Panc1 (cell line): ENCODE data around the gene IRF6.

ENCODE experiments used
- CTCF ChIP-seq: fragments of 450-650 bp; IDR thresholded peaks from 2 replicates; pipeline ENCODE4 v1.5.1; 2017; ENCODE audit warnings: mild to moderate bottlenecking
- POLR2AphosphoS5 ChIP-seq: IDR thresholded peaks from 2 replicates; pipeline ENCODE4 v1.6.1; 2012; ENCODE audit warnings: mild to moderate bottlenecking, low read depth, low read length, moderate library complexity
- TCF7L2 ChIP-seq: IDR thresholded peaks from 2 replicates; pipeline ENCODE4 v1.6.1; 2011; ENCODE audit warnings: mild to moderate bottlenecking, low read depth, low read length, inconsistent platforms

DNA sequence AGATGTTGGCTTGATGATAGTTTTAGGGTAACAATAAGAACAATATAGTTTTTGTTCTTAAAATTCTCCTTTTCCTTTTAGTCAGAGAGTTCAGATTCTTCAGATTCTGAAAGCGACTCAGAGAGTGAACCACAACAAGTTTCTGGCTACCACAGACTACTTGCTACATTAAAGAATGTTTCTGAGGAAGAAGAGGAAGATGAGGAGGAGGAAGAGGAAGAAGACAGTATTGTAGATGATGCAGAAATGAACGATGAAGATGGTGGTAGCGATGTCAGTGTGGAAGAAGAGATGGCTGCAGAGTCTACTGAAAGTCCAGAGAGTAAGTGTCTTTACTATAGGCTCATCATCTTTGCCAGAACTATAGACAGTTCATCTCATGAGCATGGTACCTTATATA is 24.8 kb upstream of the IRF6 start:
- TF ChIP-seq CTCF (no peak), POLR2AphosphoS5 (no peak), TCF7L2 (no peak)
